ENCODE results near the gene ELAPOR2.

- no peak for TF ChIP-seq FOXA1 (IDR thresholded peaks at IDR 0.05)
- no peak for TF ChIP-seq SUZ12 (IDR thresholded peaks at IDR 0.05)
- TF ChIP-seq ARNT (IDR thresholded peaks at IDR 0.05): no peak
- TF ChIP-seq FOXM1 (IDR thresholded peaks at IDR 0.05; ENCODE audit: borderline replicate concordance): no peak
- no peak for TF ChIP-seq BHLHE40 (IDR thresholded peaks at IDR 0.05; ENCODE audit: borderline replicate concordance)
- TF ChIP-seq FOXK2 (IDR thresholded peaks at IDR 0.05): no peak
- TF ChIP-seq SP1 (IDR thresholded peaks at IDR 0.05): no peak
- no peak for TF ChIP-seq TARDBP (IDR thresholded peaks at IDR 0.05)
- no peak for TF ChIP-seq HDGF (IDR thresholded peaks at IDR 0.05; ENCODE audit: borderline replicate concordance)
Observed at GRCh38 chr7:87100326-87100725, 40.9 kb upstream of the ELAPOR2 start.
